Measurements from ENCODE around the gene PDSS2.
"Not testable (repeated sequence)": the region's sequence is repeated elsewhere in the genome, so short reads cannot be mapped to it uniquely, and the experiment has no call there.

PDSS2 gene

DNA sequence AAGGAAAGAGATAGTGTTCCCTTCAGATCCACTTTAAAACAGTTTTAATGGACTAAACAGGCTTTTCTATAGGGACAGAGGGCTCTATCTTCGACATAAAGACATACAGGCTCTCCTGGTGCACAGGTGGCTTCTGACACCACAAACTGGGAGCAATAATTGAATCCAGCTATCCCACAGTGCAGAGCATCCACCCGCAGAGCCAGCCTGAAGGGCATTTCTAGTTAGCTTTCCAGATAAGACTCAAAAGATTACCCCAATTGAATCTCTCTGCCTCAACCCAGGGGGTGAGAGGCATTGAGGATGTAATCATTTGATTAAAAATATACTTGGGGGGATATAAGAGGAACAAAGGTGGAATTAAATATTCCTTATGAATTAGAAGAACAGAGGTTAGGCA is 279.3 kb downstream of the PDSS2 start:
- no peak for DNase-seq (ENCODE audit: low read depth in 1 of 2, low spot score in 1 of 2)

DNA sequence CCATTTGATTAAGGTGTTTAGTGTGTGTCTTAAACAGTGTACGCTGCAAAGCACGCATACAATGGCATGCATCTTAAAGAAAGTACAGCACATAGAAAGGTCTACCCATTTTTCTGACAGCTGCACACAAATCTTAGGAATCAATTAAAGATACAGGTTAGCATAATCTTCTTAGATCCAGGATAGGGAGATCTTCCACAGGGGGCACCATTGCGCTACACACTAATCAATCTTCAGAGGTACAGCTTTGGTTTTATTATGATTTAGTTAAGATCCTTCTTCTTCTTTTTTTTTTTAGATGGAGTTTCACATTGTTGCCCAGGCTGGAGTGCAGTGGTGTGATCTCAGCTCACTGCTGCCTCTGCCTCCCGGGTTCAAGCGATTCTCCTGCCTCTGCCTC is 280.4 kb downstream of the PDSS2 start:
- DNase-seq (ENCODE audit: low read depth in 1 of 2, low spot score in 1 of 2), result no peak

DNA sequence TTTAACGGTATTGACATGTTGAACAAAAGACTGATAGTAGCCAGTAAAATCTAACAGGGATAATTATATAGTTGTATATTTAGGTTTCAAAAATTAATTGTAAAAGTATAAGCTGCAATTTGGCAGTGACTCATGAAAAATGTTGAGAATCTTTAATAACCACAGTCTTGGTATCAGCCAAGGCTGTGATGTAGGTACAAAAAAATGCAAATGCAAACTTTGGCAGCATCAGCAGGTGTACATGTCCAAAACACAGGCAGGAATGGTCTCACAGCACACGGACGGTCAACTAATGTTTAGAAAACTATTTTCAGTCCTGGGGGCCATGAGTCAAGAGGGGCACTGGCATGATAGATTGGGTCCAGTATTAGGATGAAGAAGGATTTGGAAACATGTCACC is 285.6 kb downstream of the PDSS2 start:
- DNase-seq (ENCODE audit: low read depth in 1 of 2, low spot score in 1 of 2), result no peak

DNA sequence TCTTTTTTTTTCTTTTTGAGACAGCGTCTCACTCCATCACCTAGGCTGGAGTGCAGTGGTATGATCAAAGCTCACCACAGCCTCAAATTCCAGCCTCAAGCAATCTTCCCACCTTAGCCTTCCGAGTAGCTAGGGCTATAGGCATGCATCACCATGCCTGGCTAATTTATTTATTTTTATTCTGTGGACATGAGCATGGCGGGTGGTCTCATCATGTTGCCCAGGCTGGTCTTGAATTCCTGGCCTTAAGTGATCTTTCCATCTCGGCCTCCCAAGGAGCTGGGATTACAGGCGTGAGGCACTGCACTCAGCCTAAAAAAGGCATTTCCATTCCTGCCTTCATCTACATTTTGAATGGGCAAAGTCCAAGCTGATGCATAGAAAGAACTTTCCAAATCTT is 287.9 kb downstream of the PDSS2 start:
- no peak for DNase-seq (ENCODE audit: low read depth in 1 of 2, low spot score in 1 of 2)

DNA sequence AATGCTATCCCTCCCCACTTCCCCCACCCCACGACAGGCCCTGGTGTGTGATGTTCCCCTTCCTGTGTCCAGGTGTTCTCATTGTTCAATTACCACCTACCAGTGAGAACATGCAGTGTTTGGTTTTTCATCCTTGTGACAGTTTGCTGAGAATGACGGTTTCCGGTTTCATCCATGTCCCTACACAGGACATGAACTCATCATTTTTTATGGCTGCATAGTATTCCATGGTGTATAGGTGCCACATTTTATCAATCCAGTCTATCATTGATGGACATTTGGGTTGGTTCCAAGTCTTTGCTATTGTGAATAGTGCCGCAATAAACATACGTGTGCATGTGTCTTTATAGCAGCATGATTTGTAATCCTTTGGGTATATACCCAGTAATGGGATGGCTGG is 295.1 kb downstream of the PDSS2 start:
- DNase-seq (ENCODE audit: low read depth in 1 of 2, low spot score in 1 of 2), result not testable (repeated sequence)

DNA sequence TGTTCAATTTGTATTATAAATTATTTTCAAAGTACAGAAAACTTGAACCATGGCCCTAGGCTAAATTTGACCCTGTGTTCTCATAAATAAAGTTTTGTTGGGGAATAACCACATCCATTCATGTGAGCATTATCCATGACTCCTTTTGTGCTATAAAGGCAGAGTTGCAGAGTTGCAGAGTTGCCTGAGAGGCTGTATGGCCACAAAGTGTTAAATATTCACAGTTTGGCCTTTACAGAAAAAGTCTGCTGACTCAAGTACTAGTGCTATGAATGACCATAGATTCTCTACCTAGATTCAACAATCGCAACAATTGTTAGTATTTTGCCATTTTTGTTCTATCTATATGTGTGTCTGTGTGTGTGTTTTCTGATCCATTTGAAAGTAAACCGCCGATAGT is 297.8 kb downstream of the PDSS2 start:
- DNase-seq (ENCODE audit: low read depth in 1 of 2, low spot score in 1 of 2), result no peak

DNA sequence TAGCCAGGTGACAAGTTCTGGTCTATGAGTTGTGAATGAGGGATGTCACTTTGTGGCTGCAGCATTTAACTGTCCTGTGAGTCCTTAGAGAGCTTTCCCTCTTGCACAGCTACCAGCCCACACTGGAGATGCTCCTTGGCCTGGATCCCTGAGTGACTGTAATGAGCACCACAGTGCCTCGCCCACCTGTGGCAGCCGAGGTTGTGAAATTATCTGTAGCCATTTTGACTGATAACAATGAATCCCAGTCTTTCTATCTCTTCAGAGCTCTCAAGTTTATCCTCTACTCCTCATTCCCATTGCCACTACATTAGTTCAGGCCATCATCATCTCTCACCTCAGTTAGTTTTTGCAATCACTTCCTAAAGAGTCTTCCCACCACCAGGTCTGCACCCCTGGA is 302.7 kb downstream of the PDSS2 start:
- DNase-seq (ENCODE audit: low read depth in 1 of 2, low spot score in 1 of 2), result no peak

DNA sequence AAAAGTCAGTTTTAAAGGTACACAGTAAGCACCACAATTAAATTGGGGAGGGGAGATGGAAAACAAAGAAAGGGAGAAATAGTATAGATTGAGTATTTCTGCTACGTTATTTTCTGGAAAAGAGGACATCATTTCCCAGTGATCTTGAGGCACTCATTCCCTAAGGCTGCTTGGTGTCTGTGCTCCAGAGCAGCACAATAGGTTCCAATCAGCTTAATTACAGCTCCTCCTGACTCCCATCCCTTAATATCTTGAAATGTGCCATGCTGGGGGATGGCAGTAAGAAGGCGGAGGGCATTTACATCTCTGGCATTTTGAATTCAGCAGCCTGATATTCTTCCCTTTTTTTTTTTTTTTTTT is 304.6 kb downstream of the PDSS2 start:
- no peak for DNase-seq (ENCODE audit: low read depth in 1 of 2, low spot score in 1 of 2)

DNA sequence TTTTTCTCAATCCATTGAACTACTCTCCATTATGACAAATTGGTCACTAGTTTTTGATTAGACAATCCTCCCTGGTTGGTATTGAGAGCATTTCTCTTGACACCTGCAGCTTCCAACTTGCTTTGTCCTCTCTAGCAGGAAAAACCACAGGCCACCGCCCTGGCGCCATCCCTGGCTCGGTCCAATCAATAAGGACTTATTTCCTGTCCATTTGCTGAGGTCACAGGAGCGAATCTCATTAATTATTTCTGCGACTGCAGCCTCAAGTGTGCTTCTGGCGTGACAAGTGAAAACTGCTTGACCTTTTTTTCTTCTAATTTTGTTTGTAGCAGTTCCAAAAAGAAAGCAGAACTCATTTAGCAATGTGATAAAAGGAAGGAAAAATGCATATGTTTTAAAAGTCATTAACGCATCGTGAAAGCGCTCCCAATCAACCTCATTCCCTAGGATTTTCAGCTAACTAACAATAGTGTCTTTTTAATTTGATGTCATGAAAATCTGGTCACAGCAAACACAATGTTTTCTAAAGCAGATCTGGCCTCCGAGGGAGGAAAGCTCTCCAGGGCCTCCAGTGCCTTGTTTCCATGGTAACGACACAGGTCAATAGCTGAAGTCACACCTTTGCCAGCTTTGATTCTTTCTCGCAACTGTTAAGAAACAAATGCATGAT is 305.1 kb downstream of the PDSS2 start:
- no peak for DNase-seq (ENCODE audit: low read depth in 1 of 2, low spot score in 1 of 2)

DNA sequence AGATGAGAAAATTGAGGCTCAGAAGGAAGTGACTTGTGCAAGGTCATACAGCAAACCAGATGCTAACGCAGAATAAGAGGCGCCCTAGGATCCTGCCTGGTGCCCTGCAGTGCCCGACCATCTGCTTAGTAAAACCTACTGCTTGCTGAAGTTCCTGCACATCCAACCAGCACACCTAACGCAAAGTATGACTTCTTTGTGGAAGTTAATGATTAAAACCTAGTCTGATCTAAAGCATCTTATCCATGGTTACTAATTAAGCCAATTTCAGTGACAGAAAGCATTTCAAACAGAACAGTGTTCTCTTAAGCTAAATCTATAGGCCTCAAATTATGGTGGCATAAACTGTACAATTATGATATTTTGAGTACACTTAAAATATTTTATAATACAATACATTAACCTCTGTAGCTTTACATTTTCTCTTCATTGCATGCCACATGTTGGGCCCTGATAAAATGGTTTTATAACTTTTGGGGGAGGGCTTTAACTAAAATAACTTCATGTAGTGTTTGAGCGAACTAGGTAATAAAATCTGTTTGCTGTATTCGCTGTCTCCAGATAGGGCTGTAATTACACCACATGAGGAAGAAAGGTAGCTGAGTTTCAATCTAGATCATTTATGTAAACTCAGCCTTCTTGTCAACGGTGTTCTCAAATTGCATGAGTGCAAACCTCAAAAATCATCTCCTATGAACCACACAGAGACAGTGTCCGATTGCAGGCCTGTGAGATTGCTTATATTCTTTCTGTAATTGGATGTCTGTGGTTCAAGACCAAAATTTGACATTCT is 306.5 kb downstream of the PDSS2 start:
- DNase-seq (ENCODE audit: low read depth in 1 of 2, low spot score in 1 of 2), result no peak

DNA sequence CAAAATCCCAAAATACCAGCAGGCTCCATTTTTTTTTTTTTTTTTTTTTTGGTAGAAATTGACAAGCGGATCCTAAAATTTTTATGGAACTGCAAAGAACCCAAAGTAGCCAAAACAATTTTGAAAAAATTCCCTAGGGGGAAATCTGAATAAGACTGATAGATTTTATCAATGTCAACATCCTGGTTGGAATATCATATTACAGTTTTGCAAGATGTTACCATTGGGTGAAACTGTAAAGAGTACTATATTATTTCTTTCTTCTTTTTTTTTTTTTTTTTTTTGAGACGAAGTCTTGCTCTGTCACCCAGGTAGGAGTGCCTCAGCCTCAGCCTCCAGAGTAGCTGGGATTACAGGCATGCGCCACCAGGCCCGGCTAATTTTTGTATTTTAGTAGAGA is 314.7 kb downstream of the PDSS2 start:
- no peak for DNase-seq (ENCODE audit: low read depth in 1 of 2, low spot score in 1 of 2)

DNA sequence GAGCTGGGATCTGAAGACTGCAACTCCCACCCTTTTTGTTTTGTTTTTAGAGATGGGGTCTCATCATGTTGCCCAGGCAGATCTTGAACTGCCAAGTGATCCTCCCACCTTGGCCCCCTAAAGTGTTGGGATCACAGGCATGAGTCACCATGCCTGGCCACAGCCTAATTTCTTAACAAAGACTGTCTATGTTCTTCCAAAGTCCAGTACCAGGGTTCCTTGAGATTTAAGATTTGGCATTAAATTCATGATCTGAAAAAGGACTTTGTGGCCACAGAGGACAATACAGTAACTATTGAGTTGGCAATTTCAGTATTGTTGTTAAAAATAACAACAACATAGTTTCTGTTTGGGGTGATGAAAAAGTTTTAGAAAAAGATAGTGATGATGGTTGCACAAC is 315.4 kb downstream of the PDSS2 start:
- no peak for DNase-seq (ENCODE audit: low read depth in 1 of 2, low spot score in 1 of 2)

DNA sequence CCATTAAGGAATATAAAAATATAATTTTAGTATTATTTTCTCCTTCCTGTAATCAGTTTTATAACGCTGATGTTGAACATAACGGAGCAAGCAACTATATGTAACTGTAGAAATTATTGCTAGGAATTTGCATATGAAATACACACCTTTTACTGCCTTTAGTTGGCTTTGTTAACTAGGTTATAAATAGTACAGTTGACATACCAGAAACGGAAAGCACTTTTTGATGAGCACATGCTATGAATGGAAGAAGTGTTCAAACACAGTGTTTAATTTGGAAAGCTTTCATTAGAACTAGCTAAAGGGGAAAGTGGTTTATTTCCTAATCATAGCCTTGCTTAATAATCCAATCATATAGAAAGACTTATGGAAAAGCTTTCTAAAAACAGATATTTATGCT is 318.8 kb downstream of the PDSS2 start:
- no peak for DNase-seq (ENCODE audit: low read depth in 1 of 2, low spot score in 1 of 2)

DNA sequence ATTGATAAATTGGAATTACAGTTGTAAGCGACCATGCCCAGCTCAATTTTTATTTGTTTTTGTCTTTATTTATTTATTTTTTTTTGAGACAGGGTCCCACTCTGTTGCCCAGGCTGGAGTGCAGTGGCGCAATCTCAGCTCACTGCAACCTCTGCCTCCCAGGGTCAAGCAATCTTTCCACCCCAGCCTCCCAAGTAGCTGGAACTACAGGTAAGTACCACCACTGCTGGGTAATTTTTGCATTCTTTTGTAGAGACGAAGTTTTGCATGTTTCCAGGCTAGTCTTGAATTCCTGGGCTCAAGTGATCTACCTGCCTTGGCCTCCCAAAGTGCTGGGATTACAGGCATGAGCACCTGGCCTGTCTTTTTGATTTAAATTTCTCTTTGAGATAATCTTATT is 323.0 kb downstream of the PDSS2 start:
- DNase-seq (ENCODE audit: low read depth in 1 of 2, low spot score in 1 of 2), result not testable (repeated sequence)

DNA sequence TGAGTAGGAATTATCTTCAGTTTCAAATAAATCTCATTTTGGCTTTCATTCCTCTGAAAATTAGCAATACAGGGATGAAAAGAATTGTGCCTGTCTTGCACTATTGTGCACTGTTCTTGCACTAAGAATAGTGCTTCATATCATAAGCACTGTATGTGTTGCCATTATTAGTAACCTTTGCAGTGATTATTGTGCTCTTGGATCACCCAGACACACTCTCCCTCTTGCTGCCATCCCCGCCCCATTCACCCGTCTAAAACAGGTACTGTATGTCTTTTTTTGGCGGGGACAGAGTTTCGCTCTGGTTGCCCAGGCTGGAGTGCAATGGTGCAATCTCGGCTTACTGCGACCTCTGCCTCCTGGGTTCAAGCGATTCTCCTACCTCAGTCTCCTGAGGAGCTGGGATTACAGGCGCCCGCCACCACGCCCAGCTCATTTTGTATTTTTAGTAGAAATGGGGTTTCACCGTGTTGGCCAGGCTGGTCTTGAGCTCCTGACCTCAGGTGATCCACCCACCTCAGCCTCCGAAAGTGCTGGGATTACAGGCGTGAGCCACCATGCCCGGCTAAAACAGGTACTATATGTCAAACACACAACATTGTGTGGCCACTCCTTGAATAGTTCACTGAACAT is 324.2 kb downstream of the PDSS2 start:
- not testable (repeated sequence) for DNase-seq (ENCODE audit: low read depth in 1 of 2, low spot score in 1 of 2)

DNA sequence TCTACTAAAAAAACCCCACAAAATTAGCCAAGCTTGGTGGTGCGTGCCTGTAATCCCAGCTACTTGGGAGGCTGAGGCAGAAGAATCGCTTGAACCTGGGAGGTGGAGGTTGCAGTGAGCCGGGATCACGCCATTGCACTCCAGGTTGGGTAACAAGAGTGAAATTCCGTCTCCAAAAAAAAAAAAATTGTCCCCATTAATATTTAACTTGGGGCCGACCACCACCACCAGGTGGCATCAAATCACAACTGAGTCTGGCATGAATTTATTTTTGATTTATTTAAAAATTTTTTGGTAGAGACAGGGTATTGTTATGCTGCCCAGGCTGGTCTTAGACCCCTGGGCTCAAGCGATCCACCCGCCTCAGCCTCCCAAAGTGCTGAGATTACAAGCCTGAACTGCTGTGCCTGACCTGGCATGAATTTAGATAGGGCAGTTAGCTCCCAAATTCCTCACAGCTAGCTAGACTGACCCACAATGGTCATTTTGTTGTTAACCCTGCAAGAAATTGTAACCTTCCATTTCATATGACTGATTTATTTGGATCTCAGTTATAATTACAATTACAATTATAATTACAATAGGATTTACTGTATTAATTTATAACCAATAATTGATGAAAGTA is 326.9 kb downstream of the PDSS2 start:
- no peak for DNase-seq (ENCODE audit: low read depth in 1 of 2, low spot score in 1 of 2)

DNA sequence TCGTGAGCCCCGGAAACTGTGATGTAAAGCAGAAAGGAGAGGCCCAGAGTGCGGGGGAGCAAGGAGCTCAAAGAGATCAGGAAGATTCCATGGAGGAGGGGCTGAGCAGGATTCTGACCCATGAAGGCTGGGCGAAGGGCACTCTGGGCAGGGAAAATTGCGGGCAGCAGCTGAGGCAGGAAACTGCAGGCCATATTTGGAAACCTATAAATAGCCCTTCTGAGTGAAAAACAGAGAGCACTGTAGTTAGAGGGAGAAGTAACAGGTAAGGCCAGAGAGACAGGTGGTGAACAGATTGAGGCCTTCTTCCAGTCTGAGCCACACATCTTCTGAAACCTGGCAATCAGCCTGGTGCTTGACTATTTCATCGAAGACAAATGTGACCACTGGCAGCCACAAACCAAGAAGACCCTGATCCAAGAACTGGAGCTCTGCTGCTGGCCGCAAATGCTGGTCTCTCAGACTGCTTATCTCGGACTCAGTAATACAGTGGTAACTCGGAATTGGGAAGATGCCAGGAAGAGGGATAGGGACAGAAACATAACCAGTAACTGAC is 329.9 kb downstream of the PDSS2 start:
- no peak for DNase-seq (ENCODE audit: low read depth in 1 of 2, low spot score in 1 of 2)

DNA sequence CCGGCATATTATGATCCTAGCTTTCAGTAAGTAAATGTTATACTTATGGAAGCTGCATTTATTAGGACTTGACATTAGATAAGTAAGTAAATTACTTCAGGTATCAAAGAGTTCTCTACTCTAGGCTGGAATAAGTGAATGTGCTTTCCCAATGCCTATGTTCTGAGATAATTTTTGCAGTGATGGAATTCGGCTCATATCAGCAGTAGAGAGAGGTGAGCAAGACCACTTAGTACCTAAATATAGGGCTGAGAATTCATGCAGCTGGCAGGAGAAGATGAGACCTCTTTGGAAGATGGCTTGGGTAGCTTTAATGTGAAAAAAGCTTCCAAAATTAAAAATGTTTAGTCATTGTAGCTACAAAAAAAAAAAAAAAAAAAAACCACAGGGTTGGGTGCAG is 330.8 kb downstream of the PDSS2 start:
- no peak for DNase-seq (ENCODE audit: low read depth in 1 of 2, low spot score in 1 of 2)

DNA sequence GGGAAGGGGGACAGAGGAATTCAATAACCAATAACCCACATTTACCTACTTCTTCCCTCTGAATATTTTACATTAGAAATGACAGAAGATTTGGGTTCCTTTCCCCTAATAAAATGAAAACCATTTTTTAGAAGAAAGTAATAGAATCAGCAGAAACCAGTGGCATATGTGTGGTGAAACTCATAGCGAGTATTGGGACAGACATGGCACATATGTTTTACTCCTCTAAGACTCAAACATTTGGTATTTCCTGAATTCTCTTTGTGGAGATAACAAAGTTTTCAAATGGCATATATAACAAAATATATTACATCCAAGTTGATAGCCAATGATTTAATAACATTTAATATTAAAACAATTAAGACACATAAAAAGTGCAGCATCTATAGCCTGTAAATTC is 331.2 kb downstream of the PDSS2 start:
- no peak for DNase-seq (ENCODE audit: low read depth in 1 of 2, low spot score in 1 of 2)

DNA sequence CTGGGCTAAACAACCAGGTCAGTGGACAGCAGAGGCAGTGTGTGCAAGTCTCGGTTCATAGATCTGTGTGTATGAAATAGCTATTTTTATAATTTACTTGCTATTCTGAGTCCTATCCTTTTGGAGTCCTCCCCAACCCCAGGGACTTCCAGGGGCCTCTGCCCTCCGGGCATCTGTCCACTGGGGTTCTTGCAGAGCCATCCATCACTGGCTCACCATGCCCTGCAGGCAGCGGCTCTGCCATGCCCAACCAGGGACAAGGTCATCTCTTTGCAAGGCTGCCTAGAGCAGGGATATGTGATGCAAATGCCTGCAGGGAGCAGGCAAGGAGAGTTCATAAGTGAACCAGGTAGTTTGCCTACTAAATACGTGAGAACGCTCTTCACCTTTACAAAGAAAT is 333.6 kb downstream of the PDSS2 start:
- no peak for DNase-seq (ENCODE audit: low read depth in 1 of 2, low spot score in 1 of 2)

DNA sequence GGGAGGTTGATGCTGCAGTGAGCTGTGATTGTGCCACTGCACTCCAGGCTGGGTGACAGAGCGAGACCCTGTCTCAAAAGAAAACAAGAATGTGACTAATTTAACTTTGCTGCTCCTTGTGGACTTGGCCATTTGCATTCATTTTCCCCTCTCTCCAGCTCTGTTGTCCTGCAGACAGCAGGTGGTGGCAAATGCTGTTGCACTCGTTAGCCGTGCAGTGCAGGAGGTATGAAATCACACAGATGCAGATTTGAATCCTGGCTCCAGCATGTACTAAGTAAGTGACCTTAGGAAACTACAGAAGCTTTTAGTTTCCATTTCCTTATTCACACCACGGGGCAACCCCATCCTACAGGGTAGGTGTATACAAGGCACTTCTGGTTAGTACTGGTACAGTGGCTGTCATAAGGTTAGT is 334.4 kb downstream of the PDSS2 start:
- no peak for DNase-seq (ENCODE audit: low read depth in 1 of 2, low spot score in 1 of 2)

DNA sequence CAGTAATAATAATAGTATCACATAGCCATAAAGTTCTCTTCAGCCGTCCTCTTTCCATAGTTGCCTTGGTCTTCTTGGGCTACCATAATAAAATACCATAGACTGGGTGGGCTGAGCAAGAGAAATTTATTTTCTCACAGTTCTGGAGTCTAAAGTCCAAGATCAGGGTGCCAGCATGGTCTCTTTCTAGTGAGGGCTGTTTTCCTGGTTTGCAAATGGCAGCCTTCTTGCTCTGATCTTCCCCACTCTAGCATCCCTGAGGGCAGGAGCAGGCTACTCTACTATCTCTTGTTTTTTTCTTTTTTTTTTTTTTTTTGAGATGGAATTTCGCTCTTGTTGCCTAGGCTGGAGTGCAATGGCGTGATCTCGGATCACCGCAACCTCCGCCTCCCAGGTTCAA is 335.9 kb downstream of the PDSS2 start:
- no peak for DNase-seq (ENCODE audit: low read depth in 1 of 2, low spot score in 1 of 2)
